ENCODE data around the gene DTNBP1. TPM values are rescaled to one million over a fixed set of nuclear protein-coding genes. Genes with fewer than 3 reads are reported as not detected.

The DTNBP1 gene
- total RNA-seq, 4 donors from 2014 or later, result 12.8 to 58.6 (median 26.2) TPM

GRCh38 chr6:15561447-15562199, 101.2 kb downstream of the DTNBP1 start:
- Histone ChIP-seq H3K36me3 (no peaks in the 10 kb centered on the region), H3K27me3 (no peaks in the 10 kb centered on the region), H3K27ac (no peak overlapping the region), H3K4me3 (no peak overlapping the region), H3K4me1 (no peaks in the 10 kb centered on the region), H3K9me3 (no peaks in the 10 kb centered on the region)
- no peak for DNase-seq
- no peak for TF ChIP-seq CTCF (IDR thresholded peaks at IDR 0.05)
- TF ChIP-seq POLR2A (IDR thresholded peaks at IDR 0.05), result no peak

- TF ChIP-seq POLR2A (IDR thresholded peaks at IDR 0.05), result no peak
- no peak for TF ChIP-seq CTCF (IDR thresholded peaks at IDR 0.05)
- Histone ChIP-seq H3K4me3 (no peak overlapping the region), H3K27ac (no peak overlapping the region), H3K9me3 (no peaks in the 10 kb centered on the region), H3K27me3 (no peaks in the 10 kb centered on the region), H3K4me1 (no peaks in the 10 kb centered on the region), H3K36me3 (no peaks in the 10 kb centered on the region)
- no peak for DNase-seq
Measured at GRCh38 chr6:15560713-15561112, 102.1 kb downstream of the DTNBP1 start.

DNA sequence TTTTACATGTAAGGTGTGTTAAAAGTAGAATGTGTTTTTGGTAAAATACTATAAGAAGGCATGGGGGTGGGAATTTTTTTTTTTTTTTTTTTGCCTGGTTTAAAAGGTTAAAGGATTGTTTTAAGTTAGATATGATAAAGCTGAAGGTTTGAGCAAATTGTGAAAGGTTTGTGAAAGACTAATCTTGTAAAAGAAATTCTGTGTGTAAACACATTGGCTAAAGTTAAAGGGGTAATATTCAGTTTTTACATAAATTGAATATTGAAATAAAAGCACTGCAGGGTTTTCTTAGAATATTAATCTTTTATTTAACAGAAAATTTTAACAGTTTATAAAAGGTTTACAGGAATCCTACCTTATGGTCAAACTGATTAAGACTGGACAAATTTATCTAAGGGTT, 105.7 kb downstream of the DTNBP1 start:
- no peak for TF ChIP-seq POLR2A (IDR thresholded peaks at IDR 0.05)
- TF ChIP-seq CTCF (IDR thresholded peaks at IDR 0.05), result no peak
- no peaks in the 10 kb centered on the region for H3K27me3 ChIP-seq
- H3K36me3 ChIP-seq, result no peaks in the 10 kb centered on the region
- no peaks in the 10 kb centered on the region for H3K9me3 ChIP-seq
- no peak overlapping the region for H3K4me3 ChIP-seq
- DNase-seq, result no peak
- H3K27ac ChIP-seq, result no peak overlapping the region
- no peaks in the 10 kb centered on the region for H3K4me1 ChIP-seq

DNA sequence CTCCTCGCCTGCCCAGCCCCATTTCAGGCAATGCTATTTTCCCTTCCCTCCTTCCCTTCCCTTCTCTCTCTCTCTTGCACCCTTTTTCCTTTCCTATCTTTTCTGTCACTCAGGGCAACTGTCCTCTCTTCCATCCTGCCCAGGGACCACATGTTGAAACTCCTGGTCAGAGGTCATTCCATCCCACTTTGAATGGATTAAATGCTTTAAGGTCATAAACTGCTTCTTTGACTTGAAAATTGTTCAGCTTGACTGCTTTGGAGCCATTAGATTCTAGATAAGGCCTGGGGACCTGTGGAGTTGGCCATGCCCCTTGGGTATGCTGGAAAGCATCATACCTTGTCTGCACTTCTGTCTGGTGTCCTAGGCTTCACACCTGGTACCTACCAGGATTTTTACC, 106.1 kb downstream of the DTNBP1 start:
- no peak for DNase-seq
- H3K9me3 ChIP-seq, result no peaks in the 10 kb centered on the region
- no peak overlapping the region for H3K27ac ChIP-seq
- no peaks in the 10 kb centered on the region for H3K36me3 ChIP-seq
- peaks cover 0 to 3% (median under 1%) of the 10 kb centered on the region in 4 donors for H3K4me1 ChIP-seq
- no peak overlapping the region for H3K4me3 ChIP-seq
- no peak for TF ChIP-seq POLR2A (IDR thresholded peaks at IDR 0.05)
- H3K27me3 ChIP-seq, result no peaks in the 10 kb centered on the region

- Histone ChIP-seq H3K4me3 (no peak overlapping the region), H3K27me3 (no peaks in the 10 kb centered on the region), H3K36me3 (no peaks in the 10 kb centered on the region), H3K9me3 (no peaks in the 10 kb centered on the region), H3K4me1 (peaks cover 0 to 4% (median 1%) of the 10 kb centered on the region in 4 donors), H3K27ac (no peak overlapping the region)
- no peak for DNase-seq
- TF ChIP-seq POLR2A (IDR thresholded peaks at IDR 0.05) (no peak), CTCF (IDR thresholded peaks at IDR 0.05) (no peak)
Measured at GRCh38 chr6:15555101-15556038, 107.5 kb downstream of the DTNBP1 start.

- Histone ChIP-seq H3K36me3 (no peaks in the 10 kb centered on the region), H3K4me3 (no peak overlapping the region), H3K27me3 (no peaks in the 10 kb centered on the region), H3K4me1 (peaks cover 0 to 4% (median 1%) of the 10 kb centered on the region in 4 donors), H3K9me3 (no peaks in the 10 kb centered on the region), H3K27ac (no peak overlapping the region)
- no peak for DNase-seq
- no peak for TF ChIP-seq CTCF (IDR thresholded peaks at IDR 0.05)
- no peak for TF ChIP-seq POLR2A (IDR thresholded peaks at IDR 0.05)
Measured at GRCh38 chr6:15554728-15555100, 108.1 kb downstream of the DTNBP1 start.

Measured in Peyer's patch (tissue), 4 donors.